OCI-LY3 (cell line): ENCODE measurements around the gene CFAP77.

Experiments used
- CTCF ChIP-seq: fragments of 200-600, 300-600 bp; sonication (generic); IDR thresholded peaks from 2 replicates; pipeline ENCODE4 v1.5.1; 2014; ENCODE audit warnings: antibody characterized with exemption, low read length, low read depth
- EZH2phosphoT487 ChIP-seq: fragments of 200-600 bp; shearing (Covaris generic); IDR thresholded peaks from 2 replicates; pipeline ENCODE4 v1.6.1; 2018; ENCODE audit warnings: antibody characterized with exemption, mixed run types, low read depth

GRCh38 chr9:132583584-132584304, 173.7 kb downstream of the CFAP77 start:
- TF ChIP-seq CTCF (no peak), EZH2phosphoT487 (no peak)
